GM19351 (cell line): Measurements from ENCODE around the gene KTI12.

Experiments
- ATAC-seq: cut with Tn5 transposase; IDR thresholded peaks from one replicate; pipeline ENCODE4 v1.9.1; 2021; ENCODE audit warnings: mild to moderate bottlenecking, moderate library complexity; ENCODE audit not compliant: unreplicated experiment

KTI12 gene

DNA sequence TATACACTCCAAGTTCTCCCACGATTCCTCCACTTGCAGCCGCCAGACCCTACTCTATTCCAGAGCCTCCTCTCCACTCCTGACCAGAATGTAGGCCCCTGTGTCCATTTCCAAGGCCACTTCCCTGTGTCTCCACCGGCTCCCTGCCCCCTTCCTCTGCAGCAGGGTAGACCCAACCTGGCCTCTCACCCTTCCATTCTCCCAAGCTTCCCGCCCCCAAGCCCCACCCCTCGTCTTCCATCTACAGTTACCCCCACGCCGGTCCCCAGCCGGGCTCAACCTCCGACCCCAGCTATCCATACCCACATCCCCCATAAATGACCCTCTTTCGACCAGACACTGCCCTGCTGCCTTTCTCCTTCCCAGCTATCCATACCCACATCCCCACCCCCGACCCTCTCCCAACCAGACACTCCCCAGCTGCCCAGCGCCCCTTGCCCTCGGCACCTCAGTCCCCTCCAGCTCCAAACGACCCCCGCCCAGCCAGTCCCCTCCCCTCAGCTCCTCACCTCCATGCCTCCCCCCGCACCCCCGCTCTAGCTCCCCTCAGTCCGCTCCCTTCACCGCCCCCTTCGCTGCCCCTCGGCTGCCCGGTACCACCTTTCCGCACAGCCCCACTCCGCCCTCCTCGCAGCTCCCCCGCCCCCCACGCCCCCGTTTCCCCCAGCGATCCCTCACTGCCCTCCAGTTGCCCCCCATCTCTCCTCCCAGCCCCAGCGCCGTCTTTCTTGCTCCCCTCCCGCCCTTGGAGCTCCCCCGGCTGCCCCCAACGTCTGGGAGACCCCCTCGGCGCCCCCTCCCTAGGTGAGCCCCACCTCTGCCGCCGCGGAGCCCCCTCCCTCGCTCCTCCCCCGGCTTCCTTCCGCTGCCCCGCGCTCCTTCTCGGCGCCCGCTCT, 43.8 kb downstream of the KTI12 start:
- ATAC-seq = no peak

DNA sequence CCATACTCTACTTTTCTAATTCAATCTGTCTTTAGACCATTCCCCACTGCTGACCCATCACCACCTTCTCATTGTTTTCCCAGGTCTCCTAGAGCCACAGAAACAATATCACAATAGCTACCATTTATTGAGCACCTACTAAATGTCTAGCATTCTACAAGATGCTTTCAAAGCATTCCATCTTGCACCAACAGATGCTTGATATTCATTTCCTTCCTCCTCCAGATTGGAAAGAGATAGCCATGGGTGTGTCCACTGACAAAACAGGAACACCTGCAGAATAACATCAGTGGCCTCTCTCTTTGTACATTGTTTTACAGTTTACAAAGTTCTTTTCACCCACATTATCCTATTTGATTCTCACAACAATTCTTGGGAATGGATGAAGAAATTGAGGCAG, 45.4 kb downstream of the KTI12 start:
- no peak for ATAC-seq

DNA sequence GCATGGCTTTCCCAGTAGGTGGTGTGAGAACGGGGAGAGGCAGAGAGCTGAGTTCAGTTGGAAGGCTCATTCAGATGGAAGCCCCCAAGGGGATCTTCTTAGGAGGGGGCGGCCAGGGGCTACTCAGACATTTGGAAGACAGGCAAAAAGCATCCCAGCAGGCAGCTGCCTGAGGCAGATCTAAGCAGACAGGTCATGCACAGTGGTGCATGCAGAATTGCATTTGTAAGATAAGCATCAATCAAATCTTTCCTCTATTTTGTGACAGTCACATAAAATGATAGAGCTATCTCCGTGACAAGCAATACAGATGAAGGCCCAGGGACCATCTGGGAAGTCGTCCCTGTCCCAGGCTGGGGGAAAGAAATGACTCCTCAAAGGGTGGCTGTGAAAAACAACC, 46.9 kb downstream of the KTI12 start:
- no peak for ATAC-seq

DNA sequence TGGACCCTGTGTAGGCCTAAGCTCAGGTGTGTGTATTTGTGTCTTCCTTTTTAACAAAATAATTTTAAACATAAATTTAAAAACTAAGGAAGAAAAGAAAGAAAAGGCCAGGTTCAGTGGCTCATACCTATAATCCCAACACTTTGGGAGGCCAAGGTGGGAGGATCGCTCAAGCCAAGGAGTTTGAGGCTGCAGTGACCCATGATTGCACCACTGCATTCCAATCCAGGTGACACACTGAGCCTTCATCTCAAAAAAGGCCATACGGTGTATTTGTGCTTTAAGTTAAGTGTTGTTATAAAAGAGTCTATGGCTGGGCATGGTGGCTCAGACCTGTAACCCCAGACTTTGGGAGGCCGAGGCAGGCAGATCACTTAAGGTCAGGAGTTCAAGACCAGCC, 51.4 kb downstream of the KTI12 start:
- no peak for ATAC-seq
